Measurements from ENCODE around the gene VARS1.
"Not testable (repeated sequence)": the region's sequence is repeated elsewhere in the genome, so short reads cannot be mapped to it uniquely, and the experiment has no call there.

DNA sequence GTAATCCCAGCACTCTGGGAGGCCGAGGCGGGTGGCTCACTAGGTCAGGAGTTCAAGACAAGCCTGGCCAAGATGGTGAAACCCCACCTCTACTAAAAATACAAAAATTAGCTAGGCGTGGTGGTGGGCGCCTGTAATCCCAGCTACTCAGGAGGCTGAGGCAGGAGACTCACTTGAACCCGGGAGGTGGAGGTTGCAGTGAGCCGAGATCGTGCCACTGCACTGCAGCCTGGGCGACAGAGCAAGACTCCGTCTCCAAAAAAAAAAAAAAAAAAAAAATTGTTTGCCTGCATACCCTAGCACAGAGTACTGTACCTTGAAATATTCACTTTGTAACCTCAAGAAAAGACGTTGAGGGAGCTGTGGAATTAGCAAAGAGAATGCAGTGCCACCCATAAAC, 24.8 kb upstream of the VARS1 start:
- TF ChIP-seq, protein P1, sequence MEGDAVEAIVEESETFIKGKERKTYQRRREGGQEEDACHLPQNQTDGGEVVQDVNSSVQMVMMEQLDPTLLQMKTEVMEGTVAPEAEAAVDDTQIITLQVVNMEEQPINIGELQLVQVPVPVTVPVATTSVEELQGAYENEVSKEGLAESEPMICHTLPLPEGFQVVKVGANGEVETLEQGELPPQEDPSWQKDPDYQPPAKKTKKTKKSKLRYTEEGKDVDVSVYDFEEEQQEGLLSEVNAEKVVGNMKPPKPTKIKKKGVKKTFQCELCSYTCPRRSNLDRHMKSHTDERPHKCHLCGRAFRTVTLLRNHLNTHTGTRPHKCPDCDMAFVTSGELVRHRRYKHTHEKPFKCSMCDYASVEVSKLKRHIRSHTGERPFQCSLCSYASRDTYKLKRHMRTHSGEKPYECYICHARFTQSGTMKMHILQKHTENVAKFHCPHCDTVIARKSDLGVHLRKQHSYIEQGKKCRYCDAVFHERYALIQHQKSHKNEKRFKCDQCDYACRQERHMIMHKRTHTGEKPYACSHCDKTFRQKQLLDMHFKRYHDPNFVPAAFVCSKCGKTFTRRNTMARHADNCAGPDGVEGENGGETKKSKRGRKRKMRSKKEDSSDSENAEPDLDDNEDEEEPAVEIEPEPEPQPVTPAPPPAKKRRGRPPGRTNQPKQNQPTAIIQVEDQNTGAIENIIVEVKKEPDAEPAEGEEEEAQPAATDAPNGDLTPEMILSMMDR (IDR thresholded peaks at IDR 0.05 in 8 of 11, conservative IDR thresholded peaks at IDR 0.05 in 3 of 11): not testable (repeated sequence)
- not testable (repeated sequence) for TF ChIP-seq POLR2A, POLR2AphosphoS5 (IDR thresholded peaks at IDR 0.05)
